Astrocyte of the spinal cord (primary cell): ENCODE data around the gene RPUSD4.

Experiments used
- DNase-seq: peaks from one replicate; pipeline ENCODE4 v3.0.0; 2011; ENCODE audit warnings: low read depth, low spot score
- H3K4me3 ChIP-seq: 2 replicates; pipeline ENCODE4 v1.5.1; 2011; ENCODE audit warnings: low read depth, mild to moderate bottlenecking, low read length, moderate library complexity
- CTCF ChIP-seq: IDR thresholded peaks from 2 replicates; pipeline ENCODE4 v1.5.1; 2012; ENCODE audit warnings: low read depth, mild to moderate bottlenecking, low read length, inconsistent platforms
- in situ Hi-C: cut with HindIII; loops from 2 replicates; pipeline ENCODE4 v1.10.0; 2017; ENCODE audit warnings: low sequenced_read_pairs

RPUSD4 gene

GRCh38 chr11:126226334-126227084 lies 15.1 kb upstream of the RPUSD4 start:
- no peak overlapping the region for H3K4me3 ChIP-seq
- in situ Hi-C loops, result no loop called here
- no peak for DNase-seq
- no peak for TF ChIP-seq CTCF

- no peak for TF ChIP-seq CTCF
- in situ Hi-C loops, result no loop called here
- DNase-seq, result no peak
- H3K4me3 ChIP-seq, result no peak overlapping the region
Measured at GRCh38 chr11:126225295-126225665, 13.8 kb upstream of the RPUSD4 start.

- no peak for TF ChIP-seq CTCF
- DNase-seq, result no peak
- in situ Hi-C loops, result no loop called here
- no peak overlapping the region for H3K4me3 ChIP-seq
Measured at GRCh38 chr11:126224647-126225294, 13.3 kb upstream of the RPUSD4 start.

GRCh38 chr11:126219547-126219946 lies 8.1 kb upstream of the RPUSD4 start:
- TF ChIP-seq CTCF, result no peak
- no peak overlapping the region for H3K4me3 ChIP-seq
- in situ Hi-C loops, result no loop called here
- no peak for DNase-seq

GRCh38 chr11:126217491-126217890 lies 6.0 kb upstream of the RPUSD4 start:
- no peak overlapping the region for H3K4me3 ChIP-seq
- in situ Hi-C loops, result no loop called here
- no peak for TF ChIP-seq CTCF
- no peak for DNase-seq

- in situ Hi-C loops, result no loop called here
- H3K4me3 ChIP-seq, result no peak overlapping the region
- no peak for DNase-seq
- no peak for TF ChIP-seq CTCF
Measured at GRCh38 chr11:126216526-126217305, 5.3 kb upstream of the RPUSD4 start.
